ENCODE results near the gene FBN3. TPM values are rescaled to one million over a fixed set of nuclear protein-coding genes. Genes with fewer than 3 reads are reported as not detected.
"Not testable (repeated sequence)": the region's sequence is repeated elsewhere in the genome, so short reads cannot be mapped to it uniquely, and the experiment has no call there.

The FBN3 gene
- total and polyA plus RNA-seq, 3 donors from 2014 or later: 0.62 to 17.8 (median 2.3) TPM

DNA sequence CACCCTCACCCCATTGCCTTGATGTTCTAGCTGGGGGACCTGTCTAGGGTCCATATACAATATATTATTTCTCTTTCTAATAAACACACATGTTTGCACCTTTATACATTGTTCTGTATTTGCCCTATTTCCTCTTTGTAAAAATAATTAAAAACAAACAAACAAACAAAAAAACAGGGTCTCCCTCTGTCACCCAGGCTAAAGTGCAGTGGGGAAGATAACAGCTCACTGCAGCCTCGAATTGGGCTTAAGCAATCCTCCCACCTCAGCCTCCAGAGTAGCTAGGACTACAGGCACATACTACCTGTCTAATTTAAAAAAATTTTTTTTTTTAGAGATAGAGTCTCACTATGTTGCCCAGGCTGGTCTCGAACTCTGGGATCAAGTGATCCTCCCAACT is 5.9 kb upstream of the FBN3 start:
- 37 to 65% methylated on average over 2 of the region's 2 CpGs for WGBS, 2 donors

DNA sequence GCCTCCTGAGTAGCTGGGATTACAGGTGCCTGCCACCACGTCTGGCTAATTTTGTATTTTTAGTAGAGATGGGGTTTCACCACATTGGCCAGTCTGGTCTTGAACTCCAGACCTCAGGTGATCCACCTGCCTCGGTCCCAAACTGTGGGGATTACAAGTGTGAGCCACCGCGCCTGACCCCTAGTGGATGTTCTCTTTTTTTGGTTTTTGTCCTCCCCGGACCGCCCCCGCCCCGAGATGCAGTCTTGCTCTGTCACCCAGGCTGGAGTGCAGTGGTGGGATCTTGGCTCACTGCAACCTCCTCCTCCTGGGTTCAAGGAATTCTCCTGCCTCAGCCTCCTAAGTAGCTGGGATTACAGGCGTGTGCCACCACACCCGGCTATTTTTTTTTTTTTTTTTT is 4.6 kb upstream of the FBN3 start:
- H3K27ac ChIP-seq; H3K27me3 ChIP-seq; intact Hi-C loops (cut with DNase I; ENCODE audit: low total_unique reads); DNase-seq; H3K36me3 ChIP-seq (ENCODE audit: low read depth, missing control alignments); H3K9me3 ChIP-seq; H3K4me3 ChIP-seq: not testable (repeated sequence)
- 63 to 75% methylated on average over 10 of the region's 10 CpGs for WGBS, 2 donors
- peaks cover 15% of the 10 kb centered on the region for H3K4me1 ChIP-seq

More for the DNA sequence above, 5.9 kb upstream of the FBN3 start:
- no peaks in the 10 kb centered on the region for H3K36me3 ChIP-seq (ENCODE audit: low read depth, missing control alignments)
- no peak for TF ChIP-seq POLR2A (IDR thresholded peaks at IDR 0.05)
- TF ChIP-seq, protein P1, sequence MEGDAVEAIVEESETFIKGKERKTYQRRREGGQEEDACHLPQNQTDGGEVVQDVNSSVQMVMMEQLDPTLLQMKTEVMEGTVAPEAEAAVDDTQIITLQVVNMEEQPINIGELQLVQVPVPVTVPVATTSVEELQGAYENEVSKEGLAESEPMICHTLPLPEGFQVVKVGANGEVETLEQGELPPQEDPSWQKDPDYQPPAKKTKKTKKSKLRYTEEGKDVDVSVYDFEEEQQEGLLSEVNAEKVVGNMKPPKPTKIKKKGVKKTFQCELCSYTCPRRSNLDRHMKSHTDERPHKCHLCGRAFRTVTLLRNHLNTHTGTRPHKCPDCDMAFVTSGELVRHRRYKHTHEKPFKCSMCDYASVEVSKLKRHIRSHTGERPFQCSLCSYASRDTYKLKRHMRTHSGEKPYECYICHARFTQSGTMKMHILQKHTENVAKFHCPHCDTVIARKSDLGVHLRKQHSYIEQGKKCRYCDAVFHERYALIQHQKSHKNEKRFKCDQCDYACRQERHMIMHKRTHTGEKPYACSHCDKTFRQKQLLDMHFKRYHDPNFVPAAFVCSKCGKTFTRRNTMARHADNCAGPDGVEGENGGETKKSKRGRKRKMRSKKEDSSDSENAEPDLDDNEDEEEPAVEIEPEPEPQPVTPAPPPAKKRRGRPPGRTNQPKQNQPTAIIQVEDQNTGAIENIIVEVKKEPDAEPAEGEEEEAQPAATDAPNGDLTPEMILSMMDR (IDR thresholded peaks at IDR 0.05): no peak
- H3K4me1 ChIP-seq: peaks cover 15% of the 10 kb centered on the region
- DNase-seq: no peak
- no peak overlapping the region for H3K27ac ChIP-seq
- intact Hi-C loops (cut with DNase I; ENCODE audit: low total_unique reads): loop anchor here (5.0 kb wide), 1 partner anchor 97 kb away; no protein-coding TSS in a partner anchor
- no peak overlapping the region for H3K4me3 ChIP-seq
- no peaks in the 10 kb centered on the region for H3K27me3 ChIP-seq
- H3K9me3 ChIP-seq: no peaks in the 10 kb centered on the region

DNA sequence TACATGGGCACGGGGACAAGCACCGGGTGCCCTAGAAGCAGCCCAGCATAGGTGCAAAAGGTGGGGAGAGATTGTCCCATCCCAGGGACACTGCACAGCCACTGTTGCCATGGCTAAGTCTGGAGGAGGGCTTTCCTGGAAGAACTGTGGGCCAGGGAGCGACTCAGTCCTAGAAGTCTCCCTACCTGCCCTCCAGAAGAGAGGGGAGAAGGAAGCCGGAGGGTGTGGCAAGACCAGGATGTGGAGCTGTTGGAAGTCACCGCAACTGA is 2.3 kb upstream of the FBN3 start:
- WGBS, 2 donors: 55 to 59% methylated on average over 5 of the region's 5 CpGs
- H3K27me3 ChIP-seq: no peaks in the 10 kb centered on the region
- H3K9me3 ChIP-seq: no peaks in the 10 kb centered on the region
- H3K4me1 ChIP-seq: peaks cover 28% of the 10 kb centered on the region
- no peak for DNase-seq
- TF ChIP-seq, protein P1 (IDR thresholded peaks at IDR 0.05): no peak
- TF ChIP-seq POLR2A (IDR thresholded peaks at IDR 0.05): no peak
- no peak overlapping the region for H3K27ac ChIP-seq
- no peaks in the 10 kb centered on the region for H3K36me3 ChIP-seq (ENCODE audit: low read depth, missing control alignments)
- intact Hi-C loops (cut with DNase I; ENCODE audit: low total_unique reads): no loop called here
- H3K4me3 ChIP-seq: no peak overlapping the region

DNA sequence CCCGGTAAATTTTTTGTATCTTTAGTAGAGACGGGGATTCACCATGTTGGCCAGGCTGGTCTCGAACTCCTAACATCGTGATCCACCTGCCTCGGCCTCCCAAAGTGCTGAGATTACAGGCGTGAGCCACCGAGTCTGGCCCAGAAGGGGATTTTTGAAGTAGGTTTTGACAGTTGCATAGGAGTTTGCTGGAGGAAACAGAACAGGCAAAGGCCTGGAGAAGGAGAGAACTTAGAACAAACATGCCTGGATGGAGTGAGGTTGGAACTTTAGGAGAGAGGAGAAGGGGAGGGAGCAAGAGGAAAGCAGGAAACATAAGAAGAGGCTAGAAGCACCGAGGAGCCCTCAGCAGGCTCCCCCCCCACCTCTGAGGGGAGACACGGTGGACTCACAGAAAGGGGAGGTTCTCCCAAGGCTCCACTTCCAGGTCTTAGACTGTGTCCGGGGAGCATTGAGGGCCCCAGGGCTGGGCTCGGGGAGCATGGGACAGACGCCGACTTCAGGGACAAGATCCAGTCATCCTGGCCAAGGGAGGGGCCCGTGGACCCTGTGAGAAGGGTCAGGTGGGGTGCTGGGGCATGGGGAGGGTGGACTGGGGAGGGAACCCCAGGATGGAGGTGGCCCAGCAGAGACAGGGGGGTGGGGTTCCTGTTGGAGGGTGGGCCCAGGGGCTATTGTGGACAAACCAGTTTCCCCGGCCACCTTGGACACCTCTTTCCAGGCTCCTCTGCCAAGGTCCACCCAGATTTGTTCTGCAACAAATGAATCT is 1.8 kb upstream of the FBN3 start:
- Histone ChIP-seq H3K4me1 (peaks cover 28% of the 10 kb centered on the region), H3K27me3 (no peaks in the 10 kb centered on the region), H3K36me3 (ENCODE audit: low read depth, missing control alignments) (no peaks in the 10 kb centered on the region), H3K9me3 (no peaks in the 10 kb centered on the region), H3K4me3 (no peak overlapping the region), H3K27ac (no peak overlapping the region)
- intact Hi-C loops (cut with DNase I; ENCODE audit: low total_unique reads): no loop called here
- DNase-seq: no peak
- TF ChIP-seq, protein P1 (IDR thresholded peaks at IDR 0.05): no peak
- no peak for TF ChIP-seq POLR2A (IDR thresholded peaks at IDR 0.05)
- WGBS, 2 donors: 87 to 89% methylated on average over 13 to 15 of the region's 15 CpGs

DNA sequence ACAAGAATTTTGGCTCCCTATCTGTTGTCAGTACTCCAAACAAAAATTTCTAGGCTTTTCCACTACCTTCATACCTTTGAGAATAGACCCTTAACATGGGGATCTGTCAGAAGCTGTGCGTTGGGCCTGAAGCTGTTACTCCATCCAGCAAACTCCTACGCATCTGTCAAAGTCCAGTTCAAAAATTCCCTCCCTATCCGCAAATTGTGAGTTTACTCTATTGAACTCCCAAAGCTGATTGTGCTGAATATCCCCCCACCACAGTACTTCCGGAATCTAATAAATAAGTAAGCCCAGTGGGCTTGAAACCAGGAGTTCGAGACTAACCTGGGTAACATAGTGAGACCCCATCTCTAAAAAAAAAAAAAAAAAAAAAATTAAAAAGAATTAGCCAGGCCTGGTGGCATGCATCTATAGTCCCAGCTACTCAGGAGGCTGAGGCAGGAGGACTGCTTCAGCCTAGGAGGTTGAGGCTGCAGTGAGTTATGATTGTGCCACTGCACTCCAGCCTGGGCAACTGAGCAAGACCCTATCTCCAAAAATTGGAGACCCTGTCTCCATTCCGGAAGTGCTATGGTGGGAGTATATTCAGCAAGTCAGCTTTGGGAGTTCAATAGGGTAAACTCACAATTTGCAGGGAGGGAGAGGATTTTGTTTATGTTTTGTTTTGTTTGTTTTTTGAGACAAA is 930 bp upstream of the FBN3 start:
- H3K36me3 ChIP-seq (ENCODE audit: low read depth, missing control alignments): no peaks in the 10 kb centered on the region
- H3K27me3 ChIP-seq: no peaks in the 10 kb centered on the region
- TF ChIP-seq, protein P1 (IDR thresholded peaks at IDR 0.05): no peak
- no peak for TF ChIP-seq POLR2A (IDR thresholded peaks at IDR 0.05)
- peaks cover 25% of the 10 kb centered on the region for H3K4me1 ChIP-seq
- H3K4me3 ChIP-seq: no peak overlapping the region
- H3K27ac ChIP-seq: no peak overlapping the region
- DNase-seq: no peak
- H3K9me3 ChIP-seq: no peaks in the 10 kb centered on the region
- WGBS, 2 donors: 75 to 80% methylated on average over 6 of the region's 6 CpGs
- intact Hi-C loops (cut with DNase I; ENCODE audit: low total_unique reads): no loop called here

All from testis (tissue), 3 donors.